C1 segment of cervical spinal cord (tissue), 14 donors: ENCODE measurements around the gene NAV1.
"Not testable (repeated sequence)": the region's sequence is repeated elsewhere in the genome, so short reads cannot be mapped to it uniquely, and the experiment has no call there.

ENCODE experiments used
- DNase-seq, 14 donors: peaks; one replicate each; lab custom pipeline; 2025; lab: John Stamatoyannopoulos, UW

Gene NAV1

DNA sequence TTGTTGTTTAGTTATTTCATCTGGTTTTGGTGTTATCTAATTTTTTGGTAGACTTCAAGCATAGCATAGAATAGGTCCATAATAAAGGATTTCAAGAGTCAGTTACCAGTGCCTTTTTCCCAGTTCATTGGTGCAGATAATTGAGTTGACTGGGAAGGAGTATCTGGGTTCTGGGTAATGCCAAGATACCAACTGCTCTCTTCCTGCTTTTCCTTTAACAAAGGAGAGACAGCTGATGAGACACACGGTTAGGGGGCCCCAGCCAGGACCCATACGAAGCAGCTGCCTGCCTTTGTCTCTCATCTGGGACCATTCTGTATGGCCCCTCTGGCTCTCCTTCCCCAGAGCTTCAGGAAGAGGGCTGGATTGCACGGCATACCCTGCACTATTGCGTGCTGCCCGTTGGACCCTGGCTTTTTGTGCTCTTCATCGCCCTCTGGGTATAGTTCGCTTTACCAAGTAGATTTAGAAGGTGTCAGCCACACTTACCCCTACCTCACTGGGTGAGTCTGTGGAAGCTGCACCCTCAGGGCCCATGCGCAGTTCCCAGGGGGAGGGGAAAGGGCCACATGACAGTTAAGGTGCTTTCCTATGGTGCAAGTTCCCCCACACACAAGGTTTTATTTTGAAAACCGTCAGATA, 7.0 kb downstream of the NAV1 start:
- no peak for DNase-seq

DNA sequence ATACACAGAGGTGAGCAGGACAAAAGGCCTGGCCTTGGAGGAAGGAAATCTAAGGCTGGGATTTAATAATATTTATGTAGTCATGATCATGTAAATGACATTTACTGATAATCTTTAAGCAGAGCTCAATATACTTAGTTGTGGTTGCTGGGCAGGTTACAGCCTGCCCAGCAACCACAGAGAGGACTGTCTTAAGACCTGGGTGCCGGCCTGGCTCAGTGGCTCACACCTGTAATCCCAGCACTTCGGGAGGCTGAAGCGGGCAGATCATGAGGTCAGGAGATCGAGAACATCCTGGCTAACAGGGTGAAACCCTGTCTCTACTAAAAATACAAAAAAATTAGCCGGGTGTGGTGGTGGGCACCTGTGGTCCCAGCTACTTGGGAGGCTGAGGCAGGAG, 10.6 kb downstream of the NAV1 start:
- not testable (repeated sequence) for DNase-seq

DNA sequence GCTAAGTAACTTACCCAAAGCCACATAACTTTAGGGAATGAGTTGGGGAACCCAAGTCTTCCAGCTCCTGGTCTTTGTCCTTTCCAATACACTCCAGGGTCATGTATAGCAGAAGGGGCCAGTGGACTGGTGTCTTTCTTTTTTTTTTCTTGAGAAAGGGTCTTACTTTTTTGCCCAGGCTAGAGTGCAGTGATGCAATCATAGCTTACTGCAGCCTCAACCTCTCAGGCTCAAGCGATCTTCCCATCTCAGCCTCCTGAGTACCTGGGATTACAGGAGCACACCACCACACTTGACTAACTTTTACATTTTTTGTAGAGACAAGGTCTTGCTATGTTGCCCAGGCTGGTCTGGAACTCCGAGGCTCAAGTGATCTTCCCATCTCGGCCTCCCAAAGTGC, 12.2 kb downstream of the NAV1 start:
- no peak for DNase-seq

DNA sequence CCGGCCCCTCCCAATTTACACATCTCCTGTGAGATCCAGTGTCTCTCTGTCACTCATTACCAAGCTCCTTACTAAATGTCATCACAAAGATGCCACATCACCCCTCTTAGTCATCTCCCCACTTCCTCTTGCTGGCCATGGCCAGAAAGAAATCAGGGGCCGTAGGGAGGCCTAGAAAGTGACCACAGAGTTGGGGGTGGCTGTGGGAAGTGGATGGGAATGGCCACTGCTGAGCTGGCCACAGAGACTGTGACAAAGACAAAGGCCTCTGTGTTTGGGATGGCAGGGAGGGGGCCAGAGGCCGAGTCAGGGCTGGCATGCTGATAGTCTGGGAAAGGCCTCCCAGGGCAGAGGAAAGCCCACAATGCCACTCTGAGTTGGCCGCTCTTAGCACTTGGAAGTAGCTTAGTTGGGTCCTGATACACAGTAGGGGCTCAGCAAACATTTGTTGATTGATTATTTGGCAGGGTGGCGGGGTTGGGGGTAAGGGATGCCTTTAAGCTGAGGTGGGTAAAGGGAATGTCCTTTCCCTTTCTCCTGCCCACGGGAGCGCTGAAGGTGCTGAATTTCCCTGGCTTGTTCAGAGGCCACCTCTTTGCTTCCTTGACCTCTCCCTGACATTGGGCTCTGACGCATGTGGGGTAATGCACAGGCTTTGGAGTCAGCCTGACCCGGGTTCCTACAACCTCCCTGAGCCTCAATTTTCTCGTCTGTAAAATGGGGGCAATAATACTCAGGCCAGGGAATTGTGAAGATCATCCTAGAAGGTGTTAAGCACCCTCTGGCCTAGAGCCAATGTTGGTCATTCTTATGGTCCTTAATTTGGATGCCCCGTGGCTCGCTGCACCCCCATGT, 13.2 kb downstream of the NAV1 start:
- peak in 12 of 14 donors; percentile 42 to 93 (median 79) for DNase-seq

DNA sequence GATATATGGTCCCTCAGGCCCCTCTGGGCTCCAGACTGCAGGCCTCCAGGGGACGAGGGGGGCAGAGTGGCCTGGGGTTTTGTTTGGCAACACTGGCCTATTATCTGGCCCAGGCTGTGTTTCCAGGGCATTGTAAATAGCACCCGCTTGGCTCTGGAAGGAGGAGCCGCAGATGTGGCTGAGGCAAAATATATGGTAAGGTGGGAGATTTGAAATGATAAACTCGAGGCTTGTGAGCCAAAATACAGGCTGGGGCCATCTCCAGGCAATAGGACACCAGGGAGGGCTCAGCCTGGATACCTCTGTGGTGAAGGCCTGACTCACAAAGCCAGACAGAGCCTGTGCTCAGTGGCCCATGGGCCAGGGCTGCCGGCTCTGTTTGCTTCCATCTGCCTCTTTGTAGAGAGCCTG, 14.0 kb downstream of the NAV1 start:
- DNase-seq = peak in 3 of 14 donors; percentile 50 to 63 (median 56)

DNA sequence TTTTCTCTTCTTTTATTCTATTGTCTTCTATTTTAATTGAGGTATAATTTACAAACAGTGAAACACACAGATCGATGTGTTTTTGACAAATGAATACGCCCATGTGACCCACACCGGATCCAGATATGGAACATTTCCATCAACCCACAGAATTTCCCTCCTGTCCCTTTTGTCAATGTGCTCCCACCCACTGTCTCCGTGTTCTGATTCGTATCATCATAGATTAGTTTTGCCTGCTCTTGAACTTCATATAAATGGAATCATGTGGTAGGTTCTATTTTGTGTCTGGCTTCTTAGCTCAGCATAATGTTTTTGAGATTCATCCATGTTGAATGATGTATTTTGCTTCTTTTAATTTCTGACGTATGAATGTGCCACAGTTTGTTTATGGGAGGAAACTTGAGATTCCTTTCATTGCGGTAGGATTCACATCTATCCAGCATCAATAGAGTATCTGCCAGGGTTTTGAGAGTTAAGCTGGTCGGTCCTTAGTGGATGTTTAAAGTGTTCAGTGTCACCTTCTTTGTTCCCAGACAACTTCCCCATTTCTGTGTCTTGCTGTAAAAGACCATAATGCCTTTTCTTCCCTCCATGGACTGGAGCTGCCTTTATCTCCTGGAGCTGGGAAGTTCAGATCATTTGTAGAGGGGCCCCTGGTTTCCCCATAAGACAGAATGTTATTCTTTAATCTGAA, 14.7 kb downstream of the NAV1 start:
- DNase-seq = no peak

DNA sequence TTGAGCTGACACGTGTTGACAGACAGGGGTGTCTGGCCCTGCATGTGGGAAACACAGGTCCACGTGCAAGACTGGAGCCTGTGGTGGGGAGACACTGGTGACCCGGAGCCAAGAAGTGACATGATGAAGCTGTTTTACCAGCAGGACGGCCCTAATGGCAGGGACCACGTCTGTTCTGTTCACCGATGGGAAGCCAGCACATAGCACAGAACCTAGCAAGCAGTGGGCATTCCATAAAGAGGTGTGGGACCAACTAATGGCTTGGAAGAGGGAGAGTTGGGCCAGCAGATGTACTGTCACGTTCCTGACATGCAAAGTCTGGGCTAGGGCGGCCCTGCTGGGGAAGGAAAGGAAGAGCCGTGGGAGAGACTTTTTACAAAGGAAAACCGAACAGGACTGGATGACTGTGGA, 15.3 kb downstream of the NAV1 start:
- no peak for DNase-seq

DNA sequence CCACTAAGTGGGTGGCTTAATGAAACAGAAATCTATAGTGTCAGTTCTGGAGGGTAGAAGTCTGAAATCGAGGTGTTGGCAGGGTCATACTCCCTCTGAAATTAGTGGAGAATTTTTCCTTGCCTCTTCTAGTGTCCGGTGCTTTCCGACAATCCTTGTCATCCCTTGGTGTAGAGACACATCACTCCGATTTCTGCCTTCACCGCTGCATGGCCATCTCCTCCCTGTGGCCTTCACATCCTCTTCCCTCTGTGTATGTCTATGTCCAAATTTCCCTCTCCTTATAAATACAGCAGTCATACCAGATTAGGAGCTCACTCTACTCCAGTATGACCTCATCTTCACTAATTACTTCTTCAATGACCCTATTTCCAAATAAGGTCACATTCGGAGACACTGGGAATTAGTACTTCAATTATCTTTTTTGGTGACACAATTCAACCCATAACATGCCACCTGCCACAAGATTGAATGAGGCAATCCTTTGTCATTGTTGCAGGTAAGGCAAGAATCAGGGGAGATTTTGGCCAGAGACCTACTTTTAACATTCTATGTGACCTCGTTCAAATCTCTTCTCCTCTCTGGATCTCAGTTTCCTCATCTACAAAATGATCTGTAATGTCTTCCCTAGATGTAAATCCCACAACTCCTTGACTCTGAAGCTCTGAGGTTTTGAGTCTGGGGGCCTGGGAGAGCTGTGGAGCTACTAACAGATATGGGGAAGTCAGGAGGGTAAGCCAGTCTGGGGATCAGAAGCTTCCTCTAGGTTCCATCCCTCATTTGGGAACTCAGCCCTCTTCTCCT, 16.1 kb downstream of the NAV1 start:
- DNase-seq = no peak

DNA sequence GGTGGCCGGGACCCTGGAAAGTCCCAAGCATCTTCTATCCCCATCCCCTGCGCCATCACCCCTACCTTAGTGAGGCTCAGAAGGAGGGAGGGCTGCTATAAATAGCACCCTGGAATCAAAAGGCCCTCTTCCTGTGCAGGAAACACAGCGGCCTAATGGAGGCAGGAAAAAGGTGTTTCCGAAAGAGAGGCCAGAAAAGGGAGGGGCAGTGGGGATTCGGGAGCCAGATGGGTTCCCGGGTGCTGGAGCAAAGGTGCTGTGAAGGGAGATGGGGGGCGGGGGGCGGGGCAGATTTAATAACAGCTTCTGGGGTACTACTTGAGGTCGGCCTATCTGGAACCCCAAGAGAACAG, 16.6 kb downstream of the NAV1 start:
- DNase-seq = no peak

DNA sequence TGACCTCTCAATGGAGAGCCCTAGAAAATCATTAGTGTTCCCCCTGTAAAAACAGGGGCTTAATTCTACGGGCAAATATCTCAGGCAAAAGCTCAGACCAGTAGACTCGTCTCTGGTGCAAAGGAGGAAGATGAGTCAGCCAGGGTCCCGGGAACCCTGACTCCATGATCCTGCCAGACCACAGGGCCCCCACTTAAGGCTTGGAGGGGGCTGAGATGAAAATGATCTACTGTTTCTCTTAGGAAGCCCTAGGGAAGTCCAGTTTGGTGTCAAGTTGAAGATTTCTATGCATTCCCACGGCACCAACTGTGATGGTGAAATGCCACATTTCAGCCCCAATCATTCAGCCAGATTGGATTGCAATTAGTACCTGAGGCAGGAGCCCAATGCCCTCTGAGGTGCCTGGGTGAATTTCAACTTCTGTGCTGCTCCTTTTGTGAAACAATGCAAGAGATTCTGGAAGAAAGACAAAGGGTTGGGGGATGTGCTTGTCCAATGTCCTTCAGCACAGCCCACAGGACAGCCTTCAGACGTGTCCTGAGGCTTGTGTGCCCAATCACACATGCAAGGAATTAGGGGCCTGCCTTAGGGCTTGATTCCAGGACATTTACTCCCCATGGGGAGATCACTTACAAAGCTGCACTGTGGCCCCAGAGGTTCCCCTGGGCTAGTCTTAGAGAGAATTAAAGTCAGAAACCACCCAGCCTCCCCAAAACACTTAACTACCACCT, 18.1 kb downstream of the NAV1 start:
- no peak for DNase-seq

DNA sequence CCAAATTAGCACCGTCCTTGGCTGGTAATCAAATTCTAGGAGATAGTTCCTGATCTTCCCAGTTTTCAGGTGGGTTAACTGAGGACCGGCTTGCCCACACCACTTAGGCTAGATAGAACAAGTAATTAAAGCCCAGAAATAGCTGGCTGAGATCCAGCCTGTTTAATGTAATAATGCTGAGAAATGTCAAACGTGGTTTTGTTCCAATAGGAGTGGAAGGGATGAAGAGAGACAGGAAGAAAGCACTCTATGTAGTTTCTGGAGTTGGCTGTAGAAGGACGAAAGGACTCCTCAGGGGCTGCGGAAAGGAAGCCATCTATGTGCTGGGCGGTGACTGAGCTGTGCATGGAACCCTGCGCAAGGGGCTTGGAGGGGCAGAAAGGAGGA, 18.6 kb downstream of the NAV1 start:
- no peak for DNase-seq

DNA sequence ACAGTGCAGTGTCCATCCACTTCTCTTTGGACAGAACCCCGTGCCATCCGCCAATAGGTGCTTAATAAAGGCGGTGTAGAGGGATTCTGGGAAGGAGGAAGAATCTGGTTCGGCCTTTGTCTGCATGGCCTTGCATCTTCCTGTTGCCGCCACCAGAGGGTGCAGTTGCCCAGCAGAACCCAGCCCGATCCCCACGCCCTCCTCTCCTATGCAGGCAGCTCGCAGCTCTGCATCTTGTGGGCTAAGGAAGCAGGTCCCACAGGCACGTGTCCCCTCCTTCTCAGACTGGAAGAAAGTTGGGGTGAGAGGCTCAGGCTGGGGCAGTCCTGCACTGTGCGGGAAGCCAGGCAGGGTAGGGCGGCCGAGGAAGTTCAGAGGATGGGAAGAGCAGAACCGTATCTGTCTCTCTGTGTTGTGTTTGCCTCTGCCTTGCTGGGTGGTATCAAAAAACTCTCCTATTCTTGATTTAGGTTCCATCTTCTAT, 20.8 kb downstream of the NAV1 start:
- peak in 13 of 14 donors; percentile 36 to 80 (median 66) for DNase-seq

DNA sequence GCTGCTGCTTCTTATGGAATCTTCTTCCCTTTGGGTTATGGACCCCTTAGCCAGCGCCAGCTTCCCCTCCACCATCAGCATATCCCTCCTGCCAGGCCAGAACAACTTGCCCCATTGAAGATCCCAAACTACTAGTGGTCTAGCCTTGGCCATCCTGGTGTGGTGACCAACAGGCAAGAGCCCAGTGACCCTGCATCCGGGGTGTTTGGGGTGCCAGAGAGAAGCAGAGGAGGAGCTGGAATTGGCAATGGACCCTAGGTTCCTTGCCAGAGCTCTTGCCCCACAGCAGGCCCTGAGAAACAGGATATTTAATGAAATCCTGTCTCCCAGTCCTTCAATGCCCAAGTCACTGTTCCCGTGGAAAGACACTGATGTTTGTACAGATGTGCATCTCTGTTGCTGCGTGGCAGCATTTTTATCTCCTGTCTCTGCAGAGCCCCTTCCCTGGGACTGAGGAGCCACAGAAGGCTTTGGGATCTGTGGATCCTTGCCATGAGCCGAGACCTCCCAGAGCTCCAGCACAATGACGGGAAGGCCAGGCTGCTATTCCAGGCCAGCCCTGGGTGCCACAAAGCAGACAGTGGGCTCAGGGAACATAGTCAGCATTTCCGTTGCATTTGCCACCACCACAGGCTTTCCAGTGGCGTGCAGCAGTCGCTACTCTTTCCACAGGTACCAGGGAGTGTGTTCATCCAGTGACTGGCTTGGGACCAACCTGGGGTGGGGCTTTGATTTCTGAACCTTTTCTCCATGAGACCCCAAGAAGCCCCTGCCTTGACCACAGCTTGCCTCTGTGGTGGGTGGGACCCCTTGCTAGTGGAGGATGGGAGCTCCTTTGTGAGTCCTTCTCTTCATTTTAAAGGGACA, 21.6 kb downstream of the NAV1 start:
- DNase-seq = peak in 1 of 14 donors; percentile 6

DNA sequence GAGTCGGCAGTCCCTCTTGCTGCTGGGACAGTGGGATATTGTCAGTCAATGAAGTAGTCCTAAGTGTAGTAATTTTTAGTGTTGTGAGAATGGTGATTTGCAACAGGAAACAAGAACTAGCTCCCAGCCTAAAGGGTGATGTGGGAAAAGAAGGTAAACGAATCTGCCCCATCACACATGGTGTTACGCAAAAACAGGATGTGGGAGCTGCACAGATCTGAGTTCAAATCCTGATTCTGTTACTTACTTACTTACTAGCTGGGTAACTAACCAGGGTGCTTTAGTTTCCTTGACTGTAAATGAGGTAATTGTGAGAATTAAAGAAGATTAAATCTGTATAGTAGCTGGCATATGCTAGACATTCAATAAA, 22.3 kb downstream of the NAV1 start:
- no peak for DNase-seq

DNA sequence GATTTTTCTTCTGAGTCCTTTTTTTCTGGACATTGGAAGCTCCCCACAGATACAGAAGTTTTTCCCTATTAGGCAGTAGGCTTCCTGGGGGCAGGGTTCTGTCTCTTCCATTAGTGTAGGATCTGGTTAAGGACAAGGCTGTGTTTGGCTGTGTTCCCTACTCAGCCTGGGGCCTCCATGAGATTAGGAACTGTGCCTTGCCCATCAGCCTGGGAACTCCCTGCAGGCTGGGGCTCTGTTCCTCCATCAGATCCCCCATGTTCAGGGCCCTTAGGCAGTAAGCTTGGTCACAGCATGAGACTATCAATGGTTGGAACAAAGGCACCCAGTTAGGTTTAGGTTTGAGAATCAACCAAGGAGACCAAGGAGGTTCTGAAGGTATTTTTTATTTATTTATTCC, 22.7 kb downstream of the NAV1 start:
- DNase-seq = no peak

DNA sequence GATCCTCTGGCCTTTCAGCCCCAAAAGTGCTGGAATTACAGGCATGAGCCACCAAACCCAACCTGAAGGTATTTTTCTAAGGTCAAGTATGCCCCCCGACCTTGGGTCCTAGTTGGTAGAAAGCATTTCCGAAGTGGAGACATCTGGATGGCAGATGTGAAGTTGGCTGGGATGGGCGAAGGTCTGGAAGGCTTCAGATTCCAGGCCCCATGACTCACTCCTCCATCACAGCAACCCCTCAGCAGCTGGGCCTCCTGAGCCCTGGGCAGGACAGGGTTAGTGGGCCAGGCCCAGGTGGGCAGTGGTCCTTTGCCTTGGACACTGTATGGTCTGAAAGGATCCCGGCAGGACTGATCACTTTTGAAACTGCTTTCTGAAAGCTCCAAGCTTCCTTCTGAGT, 23.3 kb downstream of the NAV1 start:
- DNase-seq = no peak

DNA sequence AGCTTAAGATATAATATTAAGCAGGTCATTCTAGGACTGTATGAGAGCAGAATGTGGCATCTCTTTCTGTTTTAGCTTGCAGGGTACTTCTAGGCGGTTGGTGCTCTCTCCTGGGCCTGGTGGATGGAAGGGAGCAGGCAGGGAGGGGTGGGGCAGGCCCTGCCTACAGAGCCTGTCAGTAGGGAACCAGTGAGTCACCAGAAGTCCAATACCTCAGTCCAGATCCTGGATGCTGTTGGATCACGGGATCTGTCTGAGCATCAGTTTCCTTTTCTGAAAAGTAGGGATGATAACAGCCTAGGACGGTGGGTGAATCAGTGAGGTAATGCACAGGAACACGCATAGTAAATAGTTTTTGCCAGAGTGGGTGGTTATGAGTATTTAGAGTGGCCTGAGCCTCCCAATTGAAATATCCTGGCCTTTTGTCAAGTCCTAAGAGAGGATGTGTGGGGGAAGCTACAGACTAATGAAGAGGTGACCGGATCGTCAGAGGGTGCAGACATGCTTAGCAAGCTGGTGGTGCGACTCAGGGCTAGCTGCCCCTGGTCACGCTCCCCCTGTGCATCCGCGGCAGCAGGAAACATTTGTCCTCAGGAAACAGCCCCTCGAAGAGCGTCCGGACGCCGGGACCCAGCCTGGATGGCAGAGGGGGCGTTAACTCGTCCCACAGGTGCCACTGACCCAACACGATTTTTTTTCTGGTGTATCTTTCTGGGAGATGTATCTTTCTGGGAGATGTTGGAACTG, 23.9 kb downstream of the NAV1 start:
- peak in 1 of 14 donors; percentile 35 for DNase-seq

DNA sequence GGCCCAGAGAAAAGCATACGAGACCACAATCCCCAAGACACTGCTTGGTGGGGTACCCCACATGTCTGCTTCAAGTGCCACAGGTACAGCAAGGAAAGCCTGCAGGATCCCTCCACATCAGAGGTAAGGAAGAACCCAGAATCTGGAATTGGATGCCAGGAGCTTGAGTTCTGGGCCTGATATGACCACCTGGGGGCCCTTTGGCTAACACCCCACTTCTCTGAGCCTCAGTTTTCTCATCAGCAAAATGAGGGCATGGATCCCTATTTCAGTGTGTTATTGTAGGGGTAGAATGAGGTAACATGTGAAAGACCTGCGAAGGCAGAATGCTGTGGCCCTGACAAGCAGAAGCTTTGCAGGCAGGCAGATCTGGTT, 24.5 kb downstream of the NAV1 start:
- DNase-seq = no peak

DNA sequence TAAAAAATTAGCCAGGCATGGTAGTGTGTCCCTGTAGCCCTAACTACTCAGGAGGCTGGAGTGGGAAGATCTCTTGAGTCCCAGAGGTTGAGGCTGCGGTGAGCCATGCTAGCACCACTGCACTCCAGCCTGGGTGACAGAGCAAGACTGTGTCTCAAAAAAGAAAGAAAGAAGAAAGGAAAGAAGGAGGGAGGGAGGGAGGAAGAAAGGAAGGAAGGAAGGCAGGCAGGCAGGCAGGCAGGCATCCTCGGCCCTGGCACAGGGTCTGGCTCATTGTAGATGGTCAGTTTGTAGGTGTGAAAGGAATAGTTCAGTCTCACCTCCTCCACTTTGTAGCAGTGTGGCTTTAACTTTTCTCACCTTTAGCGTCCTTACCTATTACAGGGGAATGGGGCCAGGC, 25.0 kb downstream of the NAV1 start:
- no peak for DNase-seq
